K562 (cell line): ENCODE results near the gene SLCO2B1. TPM values are rescaled to one million over a fixed set of nuclear protein-coding genes. Genes with fewer than 3 reads are reported as not detected.

Experiments used
- ATF2 ChIP-seq: sonication (generic); formaldehyde crosslinking; IDR thresholded peaks from 2 replicates; pipeline ENCODE4 v1.8.1; 2022; ENCODE audit warnings: missing genetic modification reagents
- DACH1 ChIP-seq: fragments of 450-650 bp; IDR thresholded peaks from 2 replicates; pipeline ENCODE4 v1.6.1; 2018; ENCODE audit not compliant: partially characterized antibody
- ID3 ChIP-seq, 2 experiments: fragments of 250-450 bp in 1 of 2; fragments of 450-650 bp in 1 of 2; sonication (Bioruptor Pico) in 1 of 2; IDR thresholded peaks; 2 replicates each; pipeline versions ENCODE4 v1.6.1 to v1.8.0; 2016 to 2021; ENCODE audit warnings: mild to moderate bottlenecking in 2 of 2, moderate library complexity in 2 of 2, missing compliant biosample characterization in 1 of 2, missing genetic modification characterization in 1 of 2
- IRF2 ChIP-seq: sonication (generic); formaldehyde crosslinking; IDR thresholded peaks from 2 replicates; pipeline ENCODE4 v1.8.1; 2022; ENCODE audit warnings: mild to moderate bottlenecking, missing genetic modification reagents
- MBD1 ChIP-seq: fragments of 250-450 bp; sonication (Bioruptor Pico); IDR thresholded peaks from 2 replicates; pipeline ENCODE4 v1.8.0; 2022; ENCODE audit warnings: inconsistent platforms
- MCM7 ChIP-seq, 2 experiments: fragments of 450-650 bp; IDR thresholded peaks; 2 replicates each; pipeline ENCODE4 v1.6.1; 2016 to 2018
- NKRF ChIP-seq: fragments of 450-650 bp; IDR thresholded peaks from 2 replicates; pipeline ENCODE4 v1.6.1; 2016; ENCODE audit warnings: borderline replicate concordance
- PCBP1 ChIP-seq: fragments of 200-400 bp; formaldehyde crosslinking; IDR thresholded peaks from 2 replicates; pipeline ENCODE4 v1.6.1; 2018; ENCODE audit warnings: mild to moderate bottlenecking, low read depth, low read length; ENCODE audit not compliant: poor library complexity, severe bottlenecking
- PTRF ChIP-seq: fragments of 450-650 bp; IDR thresholded peaks from 2 replicates; pipeline ENCODE4 v1.6.1; 2016; ENCODE audit warnings: mild to moderate bottlenecking, missing genetic modification characterization, missing compliant biosample characterization
- RBM15 ChIP-seq: fragments of 200-400 bp; formaldehyde crosslinking; IDR thresholded peaks from 2 replicates; pipeline ENCODE4 v1.6.1; 2018; ENCODE audit warnings: mild to moderate bottlenecking, low read length, moderate library complexity; ENCODE audit not compliant: insufficient read depth
- RBM25 ChIP-seq: fragments of 200-400 bp; formaldehyde crosslinking; IDR thresholded peaks from 2 replicates; pipeline ENCODE4 v1.6.1; 2018; ENCODE audit warnings: low read length, low read depth, moderate library complexity; ENCODE audit not compliant: severe bottlenecking
- STAG1 ChIP-seq: sonication (generic); formaldehyde crosslinking; IDR thresholded peaks from 2 replicates; pipeline ENCODE4 v1.5.0; 2020; ENCODE audit warnings: missing genetic modification reagents, borderline replicate concordance
- ZBTB7A ChIP-seq: IDR thresholded peaks from 2 replicates; pipeline ENCODE4 v1.6.1; 2011; ENCODE audit warnings: low read depth, mild to moderate bottlenecking, low read length, moderate library complexity, borderline replicate concordance; ENCODE audit not compliant: control insufficient read depth
- ZNF277 ChIP-seq: fragments of 250-450 bp; sonication (Bioruptor Pico); IDR thresholded peaks from 2 replicates; pipeline ENCODE4 v1.8.0; 2022; ENCODE audit warnings: inconsistent platforms, mild to moderate bottlenecking, moderate library complexity, borderline replicate concordance
- ZNF740 ChIP-seq, 3 experiments: fragments of 200-800 bp in 1 of 3; sonication (Bioruptor generic) in 1 of 3; sonication (generic) in 1 of 3; formaldehyde crosslinking in 1 of 3; IDR thresholded peaks; 2 replicates each; pipeline versions ENCODE4 v1.6.1 to v1.8.0; 2016 to 2022; ENCODE audit warnings: mild to moderate bottlenecking in 2 of 3, missing compliant biosample characterization in 2 of 3, missing genetic modification characterization in 2 of 3, missing genetic modification reagents in 1 of 3
- ZNF76 ChIP-seq: fragments of 250-450 bp; sonication (Bioruptor Pico); IDR thresholded peaks from 2 replicates; pipeline ENCODE4 v1.4.0; 2020; ENCODE audit warnings: mild to moderate bottlenecking, moderate library complexity, borderline replicate concordance
- polyA plus RNA-seq, 8 experiments: library from polyadenylated mRNA; depleted of rRNA in 4 of 8; stranded (reverse) in 5 of 8; unstranded in 3 of 8; fragments of >200 nt; fragmentation: Nextera tagmentation in 2 of 8; fragmentation: Illumina TruSeq in 1 of 8; extraction: Ambion mirVana in 2 of 8; extraction: Trizol in 1 of 8; gene quantifications; 2 replicates each; pipeline versions ENCODE4 v1.2.1 to v1.2.3, GENCODE V29; 2011 to 2014; ENCODE audit warnings: inconsistent platforms in 1 of 8, missing spikeins in 1 of 8
- total RNA-seq, 7 experiments: library from RNA; depleted of rRNA in 6 of 7; stranded (reverse); fragments of >200 nt in 6 of 7; fragmentation: Illumina TruSeq in 2 of 7; extraction: Trizol in 2 of 7; gene quantifications; 2 replicates each; pipeline versions ENCODE4 v1.2.1 to v1.2.3, GENCODE V29; 2011 to 2021; ENCODE audit warnings: low replicate concordance in 1 of 7

SLCO2B1 gene
- total and polyA plus RNA-seq, 9 of the 15 experiments (the other 6 are each of a cell fraction or from before 2014, with no cell fraction given): 0.70 to 14.7 (median 7.6) TPM

- TF ChIP-seq NKRF: no peak
- TF ChIP-seq RBM15: no peak
- TF ChIP-seq STAG1 (CRISPR knock-in tag): peak; percentile 85; the same call in 1 of the 2 replicates
- TF ChIP-seq ZNF76 (CRISPR knock-in tag): no peak
- TF ChIP-seq ATF2 (CRISPR knock-in tag): 0 out of 2 replicates have a peak, but pooled peaks have one; percentile 49
- no peak for TF ChIP-seq ID3 (CRISPR knock-in tag; IDR thresholded peaks at IDR 0.05)
- no peak for TF ChIP-seq ID3 (tag; IDR thresholded peaks at IDR 0.05)
- peak; percentile 67 for TF ChIP-seq RBM25
- TF ChIP-seq ZNF740 (CRISPR knock-in tag; IDR thresholded peaks at IDR 0.05): 0 out of 2 replicates have a peak, but pooled peaks have one; percentile 55
- TF ChIP-seq ZNF740 (tag; IDR thresholded peaks at IDR 0.05): no peak
- TF ChIP-seq ZBTB7A: 0 out of 2 replicates have a peak, but pooled peaks have one; percentile 51
- TF ChIP-seq IRF2 (CRISPR knock-in tag): no peak
- TF ChIP-seq PTRF (tag): no peak
- no peak for TF ChIP-seq MCM7 (IDR thresholded peaks at IDR 0.05)
- no peak for TF ChIP-seq DACH1
- peak; percentile 28 for TF ChIP-seq PCBP1
- no peak for TF ChIP-seq MBD1 (CRISPR knock-in tag)
- TF ChIP-seq ZNF277 (CRISPR knock-in tag): no peak
Measured at GRCh38 chr11:75241036-75241905, 90.4 kb downstream of the SLCO2B1 start (continued).
